K562 (cell line): Measurements from ENCODE around the gene GLIS1. TPM values are rescaled to one million over a fixed set of nuclear protein-coding genes. Genes with fewer than 3 reads are reported as not detected.

Experiments used
- ATAC-seq: fragments of 200-7000 bp; cut with Tn5 transposase; 3 replicates; pipeline ENCODE4 v1.9.1; 2020; ENCODE audit warnings: moderate library complexity
- BruUV-seq: library from RNA; stranded (reverse); fragments of 400-500 nt; replicated peaks from 2 replicates; lab custom pipeline; 2021; lab: Mats Ljungman, UMichigan
- CTCF ChIA-PET: fragments of 300-600 bp; formaldehyde crosslinking; extraction: SDS; loops from one replicate; lab custom pipeline; 2021; ENCODE audit warnings: low intra/inter-chr PET ratio; lab: Yijun Ruan, JAX
- POLR2A ChIA-PET: fragments of 300-600, 350-650 bp; sonication (Branson Sonifier 250); formaldehyde crosslinking; extraction: SDS; loops from one replicate; lab custom pipeline; 2021; ENCODE audit warnings: antibody characterized with exemption, inconsistent platforms; lab: Yijun Ruan, JAX
- DNase-seq, 4 experiments: peaks; one replicate each; pipeline versions ENCODE4 v3.0.0 to v3.0.0-alpha.2; 2011 to 2018; ENCODE audit warnings: low spot score in 3 of 4, mixed read lengths in 3 of 4; ENCODE audit errors: extremely low read depth in 1 of 4
- FAIRE-seq: peaks from 2 replicates; lab custom pipeline; 2011; peaks lifted over from hg19 to GRCh38; lab: Jason Lieb, UNC
- H2AFZ ChIP-seq: 2 replicates; pipeline ENCODE4 v1.6.0; 2011; ENCODE audit warnings: low read depth, low read length, control low read depth, inconsistent platforms
- H3K27ac ChIP-seq: fragments of 200-600 bp; 3 replicates; pipeline ENCODE4 v1.8.0; 2011; ENCODE audit warnings: low read depth, mild to moderate bottlenecking, control low read depth, inconsistent platforms, low read length, moderate library complexity, mixed read lengths; ENCODE audit errors: extremely low read depth
- H3K27me3 ChIP-seq, 2 experiments: fragments of 300-600 bp in 1 of 2; 2 replicates in 1 of 2; 3 replicates in 1 of 2; pipeline versions ENCODE4 v1.6.0 to v1.8.0; 2011; ENCODE audit warnings: inconsistent platforms in 2 of 2, low read length in 2 of 2, mild to moderate bottlenecking in 1 of 2, mixed read lengths in 1 of 2, moderate library complexity in 1 of 2; ENCODE audit not compliant: control insufficient read depth in 2 of 2, insufficient read depth in 2 of 2
- H3K36me3 ChIP-seq: fragments of 300-600 bp; 3 replicates; pipeline ENCODE4 v1.8.0; 2011; ENCODE audit warnings: mild to moderate bottlenecking, low read length, inconsistent platforms; ENCODE audit not compliant: control insufficient read depth, insufficient read depth
- H3K4me1 ChIP-seq, 2 experiments: fragments of 200-600 bp in 1 of 2; replicated peaks in 1 of 2; 2 replicates in 1 of 2; 3 replicates in 1 of 2; pipeline versions ENCODE4 v1.5.1 to v1.8.0; 2011; ENCODE audit warnings: inconsistent platforms in 2 of 2, low read length in 2 of 2, mild to moderate bottlenecking in 1 of 2, mixed read lengths in 1 of 2, moderate library complexity in 1 of 2; ENCODE audit not compliant: control insufficient read depth in 2 of 2, insufficient read depth in 2 of 2
- H3K4me2 ChIP-seq: 2 replicates; pipeline ENCODE4 v1.6.1; 2011; ENCODE audit warnings: low read length, control low read depth, inconsistent platforms, mixed read lengths; ENCODE audit not compliant: insufficient read depth
- H3K4me3 ChIP-seq: fragments of 200-600 bp; sonication (generic), shearing (Covaris generic); 2 replicates; pipeline ENCODE4 v1.5.1; 2016; ENCODE audit warnings: control low read depth, inconsistent platforms
- H3K79me2 ChIP-seq: fragments of 200-600 bp; 3 replicates; pipeline ENCODE4 v1.8.0; 2011; ENCODE audit warnings: low read length, inconsistent platforms; ENCODE audit not compliant: control insufficient read depth, insufficient read depth
- H3K9ac ChIP-seq, 2 experiments: 2 replicates each; pipeline versions ENCODE4 v1.6.0 to v1.6.1; 2011; ENCODE audit warnings: low read depth in 2 of 2, low read length in 2 of 2, control low read depth in 1 of 2, inconsistent platforms in 1 of 2, mild to moderate bottlenecking in 1 of 2, mixed read lengths in 1 of 2; ENCODE audit not compliant: insufficient read depth in 1 of 2
- H3K9me1 ChIP-seq: one replicate; pipeline ENCODE4 v1.6.0; 2011; ENCODE audit warnings: inconsistent platforms, mild to moderate bottlenecking, low read length, moderate library complexity; ENCODE audit not compliant: control insufficient read depth, insufficient read depth
- H3K9me3 ChIP-seq: replicated peaks from 2 replicates; pipeline ENCODE4 v1.5.1; 2011; ENCODE audit warnings: low read depth, low read length, inconsistent platforms; ENCODE audit not compliant: control insufficient read depth, insufficient read depth
- H4K20me1 ChIP-seq: replicated peaks from 2 replicates; pipeline ENCODE4 v1.6.1; 2011; ENCODE audit warnings: low read length, inconsistent platforms, mixed read lengths; ENCODE audit not compliant: control insufficient read depth, insufficient read depth
- JUND ChIP-seq, 2 experiments: IDR thresholded peaks; 2 replicates in 1 of 2; 3 replicates in 1 of 2; pipeline ENCODE4 v1.6.1; 2011; ENCODE audit warnings: borderline replicate concordance in 2 of 2, low read depth in 2 of 2, low read length in 2 of 2, improper control_type of control experiment in 1 of 2, missing biosample characterization in 1 of 2, missing genetic modification characterization in 1 of 2, missing genetic modification reagents in 1 of 2
- RERE ChIP-seq: sonication (generic); formaldehyde crosslinking; IDR thresholded peaks from 2 replicates; pipeline ENCODE4 v1.8.0; 2023; ENCODE audit warnings: missing genetic modification reagents, mild to moderate bottlenecking, borderline replicate concordance
- ZBTB17 ChIP-seq: fragments of 450-650 bp; formaldehyde crosslinking; IDR thresholded peaks from 2 replicates; pipeline ENCODE4 v1.4.0; 2020; ENCODE audit warnings: mild to moderate bottlenecking
- ZNF263 ChIP-seq: sonication (generic); formaldehyde crosslinking; IDR thresholded peaks from 2 replicates; pipeline ENCODE4 v1.8.0; 2022; ENCODE audit warnings: mild to moderate bottlenecking, missing genetic modification reagents, borderline replicate concordance
- WGBS: fragments of 100-300 bp; shearing (Covaris generic); methylation state at CpG from one replicate; pipeline ENCODE4 v1.1.6; 2016; ENCODE audit warnings: low coverage, mixed read lengths; ENCODE audit not compliant: insufficient coverage; ENCODE audit errors: missing lambda C conversion rate; 5-methylcytosine and 5-hydroxymethylcytosine counted together
- in situ Hi-C: fragments of 300-500 bp; cut with MboI; formaldehyde crosslinking; loops from 4 replicates; pipeline ENCODE4 v1.15.0; 2018; ENCODE audit warnings: inconsistent platforms, mixed read lengths
- intact Hi-C: fragments of 100-400 bp; cut with micrococcal nuclease; formaldehyde crosslinking; loops from 2 replicates; pipeline ENCODE4 v1.14.2; 2022
- polyA plus RNA-seq, 8 experiments: library from polyadenylated mRNA; depleted of rRNA in 4 of 8; stranded (reverse) in 5 of 8; unstranded in 3 of 8; fragments of >200 nt; fragmentation: Nextera tagmentation in 2 of 8; fragmentation: Illumina TruSeq in 1 of 8; extraction: Ambion mirVana in 2 of 8; extraction: Trizol in 1 of 8; gene quantifications; 2 replicates each; pipeline versions ENCODE4 v1.2.1 to v1.2.3, GENCODE V29; 2011 to 2014; ENCODE audit warnings: inconsistent platforms in 1 of 8, missing spikeins in 1 of 8
- total RNA-seq, 7 experiments: library from RNA; depleted of rRNA in 6 of 7; stranded (reverse); fragments of >200 nt in 6 of 7; fragmentation: Illumina TruSeq in 2 of 7; extraction: Trizol in 2 of 7; gene quantifications; 2 replicates each; pipeline versions ENCODE4 v1.2.1 to v1.2.3, GENCODE V29; 2011 to 2021; ENCODE audit warnings: low replicate concordance in 1 of 7

GLIS1 gene
- total and polyA plus RNA-seq, 9 of the 15 experiments (the other 6 are each of a cell fraction or from before 2014, with no cell fraction given) = not detected

DNA sequence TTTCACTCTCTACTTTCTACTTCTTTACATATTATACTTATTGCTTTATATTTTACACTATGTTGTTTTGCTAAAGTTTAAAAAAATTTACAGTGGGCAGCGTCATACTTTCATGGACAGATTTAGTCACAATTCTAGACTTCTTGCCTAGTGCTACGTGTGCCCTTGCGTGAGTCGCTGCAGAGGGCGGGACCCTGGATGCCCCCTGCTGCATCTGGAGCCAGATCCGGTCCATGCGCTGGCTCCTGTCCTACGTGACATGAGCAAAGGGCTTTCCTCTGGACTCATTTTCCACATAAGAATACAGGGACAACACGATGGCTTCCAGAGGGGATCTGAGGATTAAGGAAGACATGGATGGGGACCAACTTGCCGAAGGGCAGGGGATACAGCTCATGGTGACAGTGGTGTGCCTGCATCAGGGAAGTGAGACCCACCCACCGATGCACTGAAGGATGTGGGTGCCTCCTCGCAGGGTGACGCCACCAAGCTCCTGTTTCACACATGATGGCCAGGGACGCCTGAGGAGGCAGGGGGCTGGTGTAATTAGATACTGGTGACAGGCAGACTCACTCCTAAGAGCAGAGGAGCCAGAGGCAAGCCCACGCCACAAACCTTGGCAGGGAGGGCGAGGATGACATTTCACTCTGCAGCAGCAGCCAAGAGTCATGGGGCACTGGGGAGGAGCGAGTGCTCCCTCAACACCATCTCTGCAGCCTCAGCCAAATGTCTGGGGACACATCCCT, 193.1 kb downstream of the GLIS1 start:
- Histone ChIP-seq H3K27ac (no peak overlapping the region), H3K36me3 (no peaks in the 10 kb centered on the region), H3K4me3 (no peak overlapping the region), H3K9ac (no peak overlapping the region), H2AFZ (no peak overlapping the region), H3K4me2 (no peak overlapping the region), H3K9me1 (no peaks in the 10 kb centered on the region), H4K20me1 (peaks cover 10% of the 10 kb centered on the region), H3K9me3 (no peaks in the 10 kb centered on the region), H3K4me1 (no peaks in the 10 kb centered on the region), H3K79me2 (no peaks in the 10 kb centered on the region), H3K27me3 (peaks cover 36 to 82% of the 10 kb centered on the region in 2 experiments)
- ChIA-PET POLR2A (interaction anchor here (0.5 kb wide), 1 partner anchor 498 kb away, joined by 4 read pairs; no protein-coding TSS in a partner anchor), CTCF (no interaction called here)
- WGBS = 2% methylated on average over 17 of the region's 17 CpGs
- no TSS peak for BruUV-seq
- intact Hi-C loops (no loop called here), in situ Hi-C loops (no loop called here)
- DNase-seq (no peak), FAIRE-seq (no peak), ATAC-seq (no peak)
- TF ChIP-seq ZBTB17 (CRISPR knock-in tag) = no peak
- no peak for TF ChIP-seq JUND (IDR thresholded peaks at IDR 0.05; ENCODE audit: borderline replicate concordance, low read depth, low read length)
- no peak for TF ChIP-seq JUND (tag; IDR thresholded peaks at IDR 0.05; ENCODE audit: borderline replicate concordance, low read depth, low read length)
- peak; percentile 50; the same call in 1 of the 2 replicates for TF ChIP-seq ZNF263 (CRISPR knock-in tag)
- TF ChIP-seq RERE = no peak
